ENCODE measurements around the gene SUMO3.

GRCh38 chr21:44812640-44813039, 5.2 kb downstream of the SUMO3 start:
- TF ChIP-seq CTCF (IDR thresholded peaks at IDR 0.05) (no peak), POLR2AphosphoS5 (IDR thresholded peaks at IDR 0.05; ENCODE audit: low read depth, low read length) (no peak), TCF7L2 (IDR thresholded peaks at IDR 0.05; ENCODE audit: low read depth, low read length) (no peak)

All from Panc1 (cell line).